SU-DHL-6 (cell line): ENCODE data around the gene HOXC10.

Experiments used
- H2AFZ ChIP-seq: fragments of 200-600 bp; sonication (generic); 2 replicates; pipeline ENCODE4 v1.6.1; 2014; ENCODE audit warnings: low read depth, mild to moderate bottlenecking, moderate library complexity, mixed read lengths, antibody characterized with exemption, low read length; ENCODE audit not compliant: severe bottlenecking
- H3F3A ChIP-seq: fragments of 200-600 bp; shearing (Covaris generic); 2 replicates; pipeline ENCODE4 v1.6.0; 2016; ENCODE audit warnings: antibody characterized with exemption, mild to moderate bottlenecking; ENCODE audit not compliant: insufficient read depth
- H3K27ac ChIP-seq: fragments of 200-600 bp; sonication (generic); 2 replicates; pipeline ENCODE4 v1.5.1; 2016; ENCODE audit warnings: low read depth, mild to moderate bottlenecking, low read length, moderate library complexity, mixed read lengths
- H3K27me3 ChIP-seq: fragments of 200-600 bp; sonication (generic), shearing (Covaris generic); 2 replicates; pipeline ENCODE4 v1.6.0; 2014; ENCODE audit warnings: mild to moderate bottlenecking, low read length
- H3K36me3 ChIP-seq: fragments of 200-600 bp; sonication (generic); 2 replicates; pipeline ENCODE4 v1.6.1; 2014; ENCODE audit warnings: mild to moderate bottlenecking, low read length, mixed read lengths
- H3K4me2 ChIP-seq: fragments of 300-600, 200-600 bp; shearing (Covaris generic), sonication (generic); 2 replicates; pipeline ENCODE4 v1.6.0; 2014; ENCODE audit warnings: low read length, low read depth, mild to moderate bottlenecking; ENCODE audit not compliant: poor library complexity, severe bottlenecking
- H3K4me3 ChIP-seq: fragments of 200-600 bp; sonication (generic); 2 replicates; pipeline ENCODE4 v1.5.1; 2014; ENCODE audit warnings: antibody characterized with exemption, low read length, mild to moderate bottlenecking, mixed read lengths; ENCODE audit not compliant: insufficient read depth, poor library complexity, severe bottlenecking
- H3K79me2 ChIP-seq: fragments of 200-600 bp; sonication (generic); 2 replicates; pipeline ENCODE4 v1.6.1; 2014; ENCODE audit warnings: mild to moderate bottlenecking, low read length, moderate library complexity; ENCODE audit not compliant: insufficient read depth
- H3K9ac ChIP-seq: fragments of 200-600 bp; sonication (generic); 2 replicates; pipeline ENCODE4 v1.7.0; 2014; ENCODE audit warnings: mild to moderate bottlenecking, low read length
- H3K9me2 ChIP-seq: fragments of 200-600 bp; sonication (generic); replicated peaks from 2 replicates; pipeline ENCODE4 v1.6.1; 2014; ENCODE audit warnings: low read length; ENCODE audit not compliant: insufficient read depth
- H3K9me3 ChIP-seq: fragments of 200-600 bp; sonication (generic); 2 replicates; pipeline ENCODE4 v1.6.1; 2014; ENCODE audit warnings: low read length, mixed read lengths; ENCODE audit not compliant: insufficient read depth
- H4K20me1 ChIP-seq: fragments of 200-600 bp; sonication (generic); 2 replicates; pipeline ENCODE4 v1.6.1; 2014; ENCODE audit warnings: low read depth, mild to moderate bottlenecking, antibody characterized with exemption, low read length, moderate library complexity, mixed read lengths
- EZH2phosphoT487 ChIP-seq: fragments of 200-600 bp; sonication (generic), shearing (Covaris generic); conservative IDR thresholded peaks from 2 replicates; pipeline ENCODE4 v1.6.1; 2018; ENCODE audit warnings: mild to moderate bottlenecking, antibody characterized with exemption, low read length, moderate library complexity, mixed read lengths
- TF ChIP-seq, protein P1 (sequence below): fragments of 200-600 bp; sonication (generic); IDR thresholded peaks from one replicate; pipeline ENCODE4 v1.5.1; 2017; ENCODE audit warnings: antibody characterized with exemption, mild to moderate bottlenecking, low read length, moderate library complexity; ENCODE audit not compliant: insufficient read depth, poor library complexity, severe bottlenecking

The HOXC10 gene

DNA sequence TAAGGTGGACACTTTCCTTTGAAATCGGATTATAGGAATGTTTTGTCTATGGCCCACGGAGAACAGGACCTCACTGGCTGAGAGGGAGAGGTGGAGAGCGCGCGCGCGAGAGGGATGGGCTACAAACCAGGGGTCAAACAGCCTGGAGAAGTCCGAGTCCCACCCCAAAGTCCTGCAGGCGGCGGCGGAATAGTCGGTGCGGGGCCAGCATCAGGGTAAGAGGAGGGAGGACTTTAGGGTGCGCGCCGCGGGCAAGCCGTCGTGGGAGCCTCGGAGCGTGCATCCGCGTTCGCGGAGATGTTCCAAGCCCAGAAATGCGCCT lies 20.5 kb downstream of the HOXC10 start:
- no peaks in the 10 kb centered on the region for H3F3A ChIP-seq
- TF ChIP-seq, protein P1, sequence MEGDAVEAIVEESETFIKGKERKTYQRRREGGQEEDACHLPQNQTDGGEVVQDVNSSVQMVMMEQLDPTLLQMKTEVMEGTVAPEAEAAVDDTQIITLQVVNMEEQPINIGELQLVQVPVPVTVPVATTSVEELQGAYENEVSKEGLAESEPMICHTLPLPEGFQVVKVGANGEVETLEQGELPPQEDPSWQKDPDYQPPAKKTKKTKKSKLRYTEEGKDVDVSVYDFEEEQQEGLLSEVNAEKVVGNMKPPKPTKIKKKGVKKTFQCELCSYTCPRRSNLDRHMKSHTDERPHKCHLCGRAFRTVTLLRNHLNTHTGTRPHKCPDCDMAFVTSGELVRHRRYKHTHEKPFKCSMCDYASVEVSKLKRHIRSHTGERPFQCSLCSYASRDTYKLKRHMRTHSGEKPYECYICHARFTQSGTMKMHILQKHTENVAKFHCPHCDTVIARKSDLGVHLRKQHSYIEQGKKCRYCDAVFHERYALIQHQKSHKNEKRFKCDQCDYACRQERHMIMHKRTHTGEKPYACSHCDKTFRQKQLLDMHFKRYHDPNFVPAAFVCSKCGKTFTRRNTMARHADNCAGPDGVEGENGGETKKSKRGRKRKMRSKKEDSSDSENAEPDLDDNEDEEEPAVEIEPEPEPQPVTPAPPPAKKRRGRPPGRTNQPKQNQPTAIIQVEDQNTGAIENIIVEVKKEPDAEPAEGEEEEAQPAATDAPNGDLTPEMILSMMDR = no peak
- TF ChIP-seq EZH2phosphoT487 = no peak
- H2AFZ ChIP-seq = no peak overlapping the region
- no peaks in the 10 kb centered on the region for H3K9me2 ChIP-seq
- no peaks in the 10 kb centered on the region for H3K36me3 ChIP-seq
- no peaks in the 10 kb centered on the region for H3K27me3 ChIP-seq
- H3K27ac ChIP-seq = no peak overlapping the region
- no peaks in the 10 kb centered on the region for H3K9me3 ChIP-seq
- H3K4me3 ChIP-seq = no peak overlapping the region
- H3K79me2 ChIP-seq = no peaks in the 10 kb centered on the region
- no peak overlapping the region for H3K9ac ChIP-seq
- H4K20me1 ChIP-seq = no peaks in the 10 kb centered on the region
- no peak overlapping the region for H3K4me2 ChIP-seq

DNA sequence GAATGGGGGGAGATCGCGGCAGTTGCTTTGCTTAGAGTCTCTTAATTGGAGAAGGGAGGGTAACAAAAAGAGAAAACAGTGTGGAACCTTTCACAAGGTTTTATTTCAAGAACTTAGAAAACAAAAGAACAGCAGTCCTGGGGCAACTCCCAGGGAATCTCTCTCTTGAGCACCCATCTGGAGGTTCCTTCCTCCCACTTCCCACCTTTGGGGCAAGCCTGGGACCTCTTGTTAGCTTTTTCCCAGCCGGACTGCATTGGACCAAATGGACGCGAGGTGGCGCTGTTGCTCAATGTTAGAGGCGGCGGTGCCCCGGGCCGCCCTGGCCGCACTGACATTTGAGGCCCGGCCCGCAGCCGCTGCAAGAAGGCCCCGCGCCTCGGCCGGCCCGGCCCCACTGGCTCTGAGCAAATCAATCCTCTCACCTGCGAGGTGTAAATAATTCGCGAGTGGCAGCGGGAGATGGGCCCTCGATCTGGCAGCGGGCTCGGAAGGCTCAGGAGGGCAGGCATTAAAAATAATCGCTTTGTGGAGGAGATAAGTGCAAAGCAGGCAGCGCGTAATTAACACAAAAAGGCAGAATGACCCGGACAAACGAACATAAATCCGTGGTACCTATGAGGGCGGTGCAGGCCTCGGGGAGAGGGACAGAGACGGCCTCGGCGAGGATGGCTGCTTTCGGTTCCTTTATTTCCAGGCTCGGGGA lies 21.1 kb downstream of the HOXC10 start:
- no peaks in the 10 kb centered on the region for H3K9me3 ChIP-seq
- no peaks in the 10 kb centered on the region for H3K9me2 ChIP-seq
- H3K27me3 ChIP-seq = no peaks in the 10 kb centered on the region
- H3F3A ChIP-seq = no peaks in the 10 kb centered on the region
- H3K9ac ChIP-seq = peak overlapping the region; percentile 49
- peak overlapping the region; percentile 92 for H2AFZ ChIP-seq
- H3K4me3 ChIP-seq = no peak overlapping the region
- H3K36me3 ChIP-seq = no peaks in the 10 kb centered on the region
- no peaks in the 10 kb centered on the region for H3K79me2 ChIP-seq
- TF ChIP-seq, protein P1 = peak; percentile 73
- no peak for TF ChIP-seq EZH2phosphoT487
- H3K4me2 ChIP-seq = peak overlapping the region; percentile 62
- H4K20me1 ChIP-seq = no peaks in the 10 kb centered on the region
- H3K27ac ChIP-seq = no peak overlapping the region

DNA sequence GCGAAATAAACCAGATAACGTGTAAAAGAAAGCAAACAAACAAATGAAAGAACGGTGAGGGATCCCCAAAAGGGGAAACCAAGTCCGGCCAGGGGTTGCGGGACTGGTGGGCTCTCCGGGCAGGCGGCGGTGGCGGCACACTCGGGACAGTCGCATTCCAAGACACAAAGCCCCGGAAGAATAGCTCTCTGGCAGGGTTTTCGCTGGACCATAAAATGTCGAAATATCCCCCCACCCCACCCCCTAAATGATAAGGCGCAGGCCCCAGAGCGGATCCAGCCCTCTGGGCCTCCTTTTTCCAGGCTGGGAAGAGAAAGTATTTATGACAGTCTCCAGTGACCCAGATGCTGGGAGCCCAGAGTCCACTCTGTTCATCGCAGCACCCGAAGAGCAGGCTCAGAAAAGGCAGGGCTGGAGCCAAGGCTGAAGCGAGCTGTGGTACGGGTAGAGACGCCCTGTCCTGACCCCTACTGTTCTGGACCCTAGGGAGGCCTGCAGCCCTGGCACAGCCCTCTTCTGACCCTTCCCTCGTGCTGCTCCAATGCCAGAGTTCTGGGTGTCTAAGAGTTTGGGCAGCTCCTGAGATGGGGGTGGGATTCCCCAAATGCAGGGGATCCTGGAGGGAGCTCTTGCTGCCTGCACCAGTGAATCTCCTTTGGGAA lies 21.7 kb downstream of the HOXC10 start:
- H3K9me2 ChIP-seq = no peaks in the 10 kb centered on the region
- no peak overlapping the region for H3K4me3 ChIP-seq
- H3K79me2 ChIP-seq = no peaks in the 10 kb centered on the region
- H3K27me3 ChIP-seq = no peaks in the 10 kb centered on the region
- no peaks in the 10 kb centered on the region for H3K36me3 ChIP-seq
- no peak for TF ChIP-seq EZH2phosphoT487
- TF ChIP-seq, protein P1 = no peak
- no peaks in the 10 kb centered on the region for H3K9me3 ChIP-seq
- H3F3A ChIP-seq = no peaks in the 10 kb centered on the region
- no peak overlapping the region for H3K27ac ChIP-seq
- no peaks in the 10 kb centered on the region for H4K20me1 ChIP-seq
- H2AFZ ChIP-seq = peak overlapping the region; percentile 92
- H3K4me2 ChIP-seq = peak overlapping the region; percentile 62
- peak overlapping the region; percentile 49; the same call in 1 of the 2 replicates for H3K9ac ChIP-seq
